Measurements from ENCODE around the gene FBXL20.

- no peak for TF ChIP-seq CTCF (IDR thresholded peaks at IDR 0.05 in 2 of 3, conservative IDR thresholded peaks at IDR 0.05 in 1 of 3; ENCODE audit: borderline replicate concordance in 1 of 3, insufficient read depth in 1 of 3, low read depth in 2 of 3, low read length in 2 of 3)
- TF ChIP-seq ATF3 (IDR thresholded peaks at IDR 0.05) = no peak
- TF ChIP-seq ZFX (IDR thresholded peaks at IDR 0.05) = no peak
- no peak for TF ChIP-seq TCF7L2 (IDR thresholded peaks at IDR 0.05; ENCODE audit: borderline replicate concordance, extremely low read depth, insufficient read depth, insufficient read length)
- no peak for TF ChIP-seq REST (IDR thresholded peaks at IDR 0.05; ENCODE audit: low read depth)
- no peak for TF ChIP-seq POLR2AphosphoS5 (IDR thresholded peaks at IDR 0.05; ENCODE audit: low read depth, low read length)
- TF ChIP-seq EGR1 (IDR thresholded peaks at IDR 0.05; ENCODE audit: low read depth) = no peak
- TF ChIP-seq POLR2A (IDR thresholded peaks at IDR 0.05; ENCODE audit: borderline replicate concordance, extremely low read depth, insufficient read depth, insufficient read length) = no peak
- no peak for TF ChIP-seq JUND (IDR thresholded peaks at IDR 0.05)
- no peak for TF ChIP-seq EZH2 (IDR thresholded peaks at IDR 0.05)
- no peak for TF ChIP-seq ZNF274 (IDR thresholded peaks at IDR 0.05; ENCODE audit: low read depth, low read length)
- TF ChIP-seq SRF (IDR thresholded peaks at IDR 0.05; ENCODE audit: low read depth) = no peak
- no peak for TF ChIP-seq EZH2phosphoT487 (IDR thresholded peaks at IDR 0.05; ENCODE audit: borderline replicate concordance)
Measured at GRCh38 chr17:39380144-39380543, 21.3 kb downstream of the FBXL20 start.

Measured in HCT116 (cell line).